Lower leg skin (tissue), 4 donors: ENCODE results near the gene PTPN1. TPM values are rescaled to one million over a fixed set of nuclear protein-coding genes. Genes with fewer than 3 reads are reported as not detected.

ENCODE experiments used
- microRNA counts, 2 donors: library from miRNA; unstranded; fragments of <30 nt; microRNA quantifications; one replicate each; lab custom pipeline; 2016
- microRNA-seq, 2 donors: library from miRNA; unstranded; fragments of <30 nt; microRNA quantifications; one replicate each; pipeline ENCODE4, GENCODE V29; 2016; ENCODE audit warnings: borderline replicate concordance in 2 of 2, borderline number of aligned reads in 1 of 2
- total RNA-seq, 4 donors: library from RNA; depleted of rRNA; stranded (reverse); fragments of >200 nt; gene quantifications; one replicate each; pipeline ENCODE4 v1.1.0, GENCODE V29; 2016

The PTPN1 gene
- total RNA-seq, 4 donors from 2014 or later = 19.1 to 29.8 (median 23.3) TPM

MicroRNAs within 50 kb of the gene (microRNA counts, 767-probe panel; counts per million panel counts)
- microRNA hsa-miR-645 (lab: Ali Mortazavi, UCI) = 0 to 358 counts per million in 2 donors

Small RNAs within 50 kb of the gene (microRNA-seq; reads per million reads assigned to microRNA genes)
- 0 reads per million in 2 donors for gene MIR1302-5
- gene MIR645 = 0 reads per million in 2 donors

Other genes with a start within 250 kb of the PTPN1 start
- 10 to 100 TPM in 1 of 4 donors, 1 to 10 TPM in 3; 1.8 to 12.7 (median 4.9) TPM for gene RIPOR3, start 181.2 kb downstream of the PTPN1 start, total RNA-seq
- gene PARD6B, start 221.2 kb downstream of the PTPN1 start, total RNA-seq = 10 to 100 TPM; 10.5 to 11.8 (median 10.9) TPM